ENCODE measurements around the gene TLR9. TPM values are rescaled to one million over a fixed set of nuclear protein-coding genes. Genes with fewer than 3 reads are reported as not detected.

Gene TLR9
- total and polyA plus RNA-seq, 2 donors from 2014 or later, result 0.94 TPM; not detected in 1

DNA sequence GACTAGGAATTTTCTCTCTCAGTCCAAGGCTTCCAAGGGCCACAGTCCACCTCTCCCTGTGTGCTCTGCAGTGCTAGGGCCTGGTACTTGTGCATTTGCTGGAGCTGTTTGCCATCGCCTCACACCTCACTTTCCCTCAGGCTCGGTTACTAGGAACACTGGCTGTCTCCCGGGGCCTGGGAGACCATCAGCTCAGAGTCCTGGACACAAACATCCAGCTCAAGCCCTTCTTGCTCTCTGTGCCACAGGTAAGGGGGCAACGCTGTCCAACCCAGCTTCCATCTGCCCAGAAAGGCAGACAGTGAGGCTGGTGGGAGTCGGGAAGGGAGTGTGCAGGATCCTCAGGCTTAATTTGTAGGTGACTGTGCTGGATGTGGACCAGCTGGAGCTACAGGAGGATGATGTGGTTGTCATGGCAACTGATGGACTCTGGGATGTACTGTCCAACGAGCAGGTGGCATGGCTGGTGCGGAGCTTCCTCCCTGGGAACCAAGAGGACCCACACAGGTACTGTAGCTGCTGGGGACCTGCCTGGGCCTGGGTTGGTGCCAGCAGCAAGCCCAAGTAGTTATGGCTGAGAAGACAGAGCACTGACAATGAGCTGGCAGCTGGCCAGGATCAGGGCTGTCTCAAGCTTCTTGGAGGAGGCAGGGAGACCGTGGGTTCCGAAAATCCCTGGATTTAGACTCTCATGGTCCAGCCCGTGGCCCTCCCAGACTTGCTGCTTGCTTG, 23.5 kb upstream of the TLR9 start:
- Histone ChIP-seq H3K4me1 (ENCODE audit: control insufficient read depth in 2 of 3, insufficient read depth in 2 of 3, low read depth in 1 of 3, low read length in 3 of 3) (peaks cover 0 to 18% (median 6%) of the 10 kb centered on the region in 3 donors), H3K27me3 (ENCODE audit: control insufficient read depth, insufficient read depth, low read length) (no peaks in the 10 kb centered on the region), H3K36me3 (ENCODE audit: control insufficient read depth in 2 of 3, insufficient read depth in 3 of 3, low read length in 3 of 3) (peaks cover 0 to 9% (median 5%) of the 10 kb centered on the region in 3 donors), H3K9ac (ENCODE audit: low read length in 3 of 3) (no peak overlapping the region), H3K9me3 (ENCODE audit: control insufficient read depth in 2 of 3, insufficient read depth in 1 of 3, low read length in 3 of 3) (no peaks in the 10 kb centered on the region), H3K27ac (ENCODE audit: low read depth in 2 of 2, low read length in 2 of 2) (no peak overlapping the region), H3K4me3 (ENCODE audit: low read length in 3 of 3) (no peak overlapping the region)
- no peak for TF ChIP-seq CTCF (IDR thresholded peaks at IDR 0.05; ENCODE audit: borderline replicate concordance, extremely low read depth, insufficient read depth)
- FAIRE-seq (no peak), DNase-seq (peak in 2 of 5 donors; percentile 47 to 80)
- intact Hi-C loops (cut with DNase I), result no loop called here

- Histone ChIP-seq H3K36me3 (ENCODE audit: control insufficient read depth in 2 of 3, insufficient read depth in 3 of 3, low read length in 3 of 3) (peaks cover 0 to 9% (median 0%) of the 10 kb centered on the region in 3 donors), H3K4me1 (ENCODE audit: control insufficient read depth in 2 of 3, insufficient read depth in 2 of 3, low read depth in 1 of 3, low read length in 3 of 3) (peaks cover 0 to 10% (median under 1%) of the 10 kb centered on the region in 3 donors), H3K9ac (ENCODE audit: low read length in 3 of 3) (no peak overlapping the region), H3K27me3 (ENCODE audit: control insufficient read depth, insufficient read depth, low read length) (no peaks in the 10 kb centered on the region), H3K9me3 (ENCODE audit: control insufficient read depth in 2 of 3, insufficient read depth in 1 of 3, low read length in 3 of 3) (no peaks in the 10 kb centered on the region), H3K4me3 (ENCODE audit: low read length in 3 of 3) (no peak overlapping the region), H3K27ac (ENCODE audit: low read depth in 2 of 2, low read length in 2 of 2) (no peak overlapping the region)
- DNase-seq (peak in 1 of 5 donors; percentile 54), FAIRE-seq (no peak)
- intact Hi-C loops (cut with DNase I), result no loop called here
- TF ChIP-seq CTCF (IDR thresholded peaks at IDR 0.05; ENCODE audit: borderline replicate concordance, extremely low read depth, insufficient read depth), result no peak
Observed at GRCh38 chr3:52248165-52248541, 22.7 kb upstream of the TLR9 start.

DNA sequence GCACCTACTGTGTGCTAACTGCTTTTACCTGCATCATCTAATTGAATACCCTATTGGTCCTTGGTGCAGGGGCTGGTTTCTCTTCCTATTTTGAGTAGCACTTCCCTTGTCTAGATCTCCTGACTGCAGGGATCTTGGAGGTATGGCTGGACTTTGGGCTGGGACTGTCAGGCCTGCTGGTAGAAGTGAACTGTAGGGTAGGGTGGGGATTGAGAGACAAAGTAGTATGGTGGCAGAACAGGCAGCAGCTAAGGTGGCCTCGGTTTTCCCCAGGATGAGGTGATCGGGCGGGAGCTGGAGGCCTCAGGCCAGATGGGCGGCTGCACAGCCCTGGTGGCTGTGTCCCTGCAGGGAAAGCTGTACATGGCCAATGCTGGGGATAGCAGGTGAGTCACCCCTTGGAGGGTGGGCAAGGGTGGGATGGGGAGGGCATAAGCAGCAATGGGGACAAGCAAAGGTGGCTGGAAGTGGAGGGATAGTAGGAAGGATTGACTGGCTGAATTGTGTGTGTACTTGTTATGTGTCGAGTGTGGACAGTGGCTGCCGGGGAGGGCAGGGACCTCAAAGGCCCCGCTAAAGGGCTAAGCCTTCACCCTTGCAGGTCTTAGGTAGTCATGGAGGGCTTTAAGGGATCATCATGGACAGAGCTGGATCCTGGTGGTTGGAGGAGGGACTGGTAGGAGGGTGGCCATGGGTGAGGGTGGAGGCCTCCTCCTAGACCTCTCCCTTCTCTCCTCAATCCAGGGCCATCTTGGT, 22.1 kb upstream of the TLR9 start:
- Histone ChIP-seq H3K9ac (ENCODE audit: low read length in 3 of 3) (no peak overlapping the region), H3K27ac (ENCODE audit: low read depth in 2 of 2, low read length in 2 of 2) (no peak overlapping the region), H3K36me3 (ENCODE audit: control insufficient read depth in 2 of 3, insufficient read depth in 3 of 3, low read length in 3 of 3) (peaks cover 0 to 9% (median 0%) of the 10 kb centered on the region in 3 donors), H3K9me3 (ENCODE audit: control insufficient read depth in 2 of 3, insufficient read depth in 1 of 3, low read length in 3 of 3) (no peaks in the 10 kb centered on the region), H3K4me3 (ENCODE audit: low read length in 3 of 3) (no peak overlapping the region), H3K27me3 (ENCODE audit: control insufficient read depth, insufficient read depth, low read length) (no peaks in the 10 kb centered on the region), H3K4me1 (ENCODE audit: control insufficient read depth in 2 of 3, insufficient read depth in 2 of 3, low read depth in 1 of 3, low read length in 3 of 3) (peaks cover 0 to 8% (median 0%) of the 10 kb centered on the region in 3 donors)
- DNase-seq (peak in 1 of 5 donors; percentile 66), FAIRE-seq (no peak)
- no peak for TF ChIP-seq CTCF (IDR thresholded peaks at IDR 0.05; ENCODE audit: borderline replicate concordance, extremely low read depth, insufficient read depth)
- intact Hi-C loops (cut with DNase I), result no loop called here

Measured in kidney (tissue), 14 donors.